ENCODE measurements around the gene OLFM3. TPM values are rescaled to one million over a fixed set of nuclear protein-coding genes. Genes with fewer than 3 reads are reported as not detected.

The OLFM3 gene
- total RNA-seq, 1 donor: not detected

DNA sequence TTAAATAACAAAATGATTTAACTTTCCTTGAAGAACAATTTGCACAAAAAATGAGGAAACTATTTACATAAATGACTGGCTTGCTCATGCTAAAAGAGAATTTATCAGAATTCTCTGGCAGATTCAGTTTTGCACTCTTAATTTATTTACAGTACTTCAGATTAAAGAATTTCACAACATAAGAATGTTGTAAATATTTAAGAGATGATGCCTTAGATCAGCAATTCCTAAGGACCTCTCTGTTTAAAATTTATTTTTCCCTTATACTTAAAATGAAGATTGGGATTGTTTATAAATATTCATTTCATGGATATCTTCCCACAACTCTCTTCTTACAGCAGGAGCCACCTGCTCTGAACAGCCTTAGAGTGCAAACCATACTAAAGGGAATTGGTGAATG lies 120.8 kb downstream of the OLFM3 start:
- TF ChIP-seq, protein P1, sequence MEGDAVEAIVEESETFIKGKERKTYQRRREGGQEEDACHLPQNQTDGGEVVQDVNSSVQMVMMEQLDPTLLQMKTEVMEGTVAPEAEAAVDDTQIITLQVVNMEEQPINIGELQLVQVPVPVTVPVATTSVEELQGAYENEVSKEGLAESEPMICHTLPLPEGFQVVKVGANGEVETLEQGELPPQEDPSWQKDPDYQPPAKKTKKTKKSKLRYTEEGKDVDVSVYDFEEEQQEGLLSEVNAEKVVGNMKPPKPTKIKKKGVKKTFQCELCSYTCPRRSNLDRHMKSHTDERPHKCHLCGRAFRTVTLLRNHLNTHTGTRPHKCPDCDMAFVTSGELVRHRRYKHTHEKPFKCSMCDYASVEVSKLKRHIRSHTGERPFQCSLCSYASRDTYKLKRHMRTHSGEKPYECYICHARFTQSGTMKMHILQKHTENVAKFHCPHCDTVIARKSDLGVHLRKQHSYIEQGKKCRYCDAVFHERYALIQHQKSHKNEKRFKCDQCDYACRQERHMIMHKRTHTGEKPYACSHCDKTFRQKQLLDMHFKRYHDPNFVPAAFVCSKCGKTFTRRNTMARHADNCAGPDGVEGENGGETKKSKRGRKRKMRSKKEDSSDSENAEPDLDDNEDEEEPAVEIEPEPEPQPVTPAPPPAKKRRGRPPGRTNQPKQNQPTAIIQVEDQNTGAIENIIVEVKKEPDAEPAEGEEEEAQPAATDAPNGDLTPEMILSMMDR (IDR thresholded peaks at IDR 0.05; ENCODE audit: insufficient read depth, low read length): no peak
- no peak overlapping the region for H3K4me3 ChIP-seq (ENCODE audit: low read depth, low read length)
- no peak for DNase-seq (ENCODE audit: low read depth)

DNA sequence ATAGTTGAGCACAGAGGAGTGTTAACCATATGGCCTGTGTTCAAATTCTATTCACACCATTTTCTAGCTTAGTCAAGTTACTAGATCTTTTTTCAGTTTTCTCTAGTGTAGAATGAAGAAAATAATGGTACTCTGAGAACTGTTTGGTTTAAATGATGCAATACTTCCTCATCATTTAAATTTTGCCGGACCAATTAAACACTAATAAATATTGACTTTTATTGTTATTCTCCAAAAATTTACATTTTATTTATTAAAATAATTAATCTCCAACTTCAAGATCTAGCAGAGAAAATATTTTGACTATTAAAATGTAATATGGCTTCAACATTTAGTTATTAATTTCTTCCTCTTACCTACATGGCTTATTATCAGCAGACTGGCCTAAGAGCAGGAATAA lies 123.1 kb downstream of the OLFM3 start:
- no peak for DNase-seq (ENCODE audit: low read depth)
- TF ChIP-seq, protein P1 (IDR thresholded peaks at IDR 0.05; ENCODE audit: insufficient read depth, low read length): no peak
- no peak overlapping the region for H3K4me3 ChIP-seq (ENCODE audit: low read depth, low read length)

DNA sequence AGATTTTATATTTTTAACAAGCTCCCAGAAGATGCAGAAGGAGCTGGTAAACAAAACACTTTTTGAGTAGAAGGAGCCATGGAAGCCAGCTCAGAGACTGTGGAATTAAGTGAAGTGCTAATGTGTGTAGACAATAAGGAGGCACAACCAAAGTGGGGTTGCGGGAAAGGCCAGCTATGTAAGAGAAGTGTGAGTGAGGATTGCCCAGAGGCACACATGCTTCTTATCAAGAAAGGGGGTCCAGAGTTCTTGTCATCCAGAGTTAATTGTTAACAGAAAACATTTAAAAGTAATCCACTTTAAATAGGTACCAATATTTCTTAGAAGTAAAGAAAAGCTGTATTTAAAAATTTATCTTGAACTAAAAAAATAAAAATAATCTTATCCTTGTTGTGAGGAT lies 136.8 kb downstream of the OLFM3 start:
- DNase-seq (ENCODE audit: low read depth): no peak
- no peak overlapping the region for H3K4me3 ChIP-seq (ENCODE audit: low read depth, low read length)
- TF ChIP-seq, protein P1 (IDR thresholded peaks at IDR 0.05; ENCODE audit: insufficient read depth, low read length): no peak

DNA sequence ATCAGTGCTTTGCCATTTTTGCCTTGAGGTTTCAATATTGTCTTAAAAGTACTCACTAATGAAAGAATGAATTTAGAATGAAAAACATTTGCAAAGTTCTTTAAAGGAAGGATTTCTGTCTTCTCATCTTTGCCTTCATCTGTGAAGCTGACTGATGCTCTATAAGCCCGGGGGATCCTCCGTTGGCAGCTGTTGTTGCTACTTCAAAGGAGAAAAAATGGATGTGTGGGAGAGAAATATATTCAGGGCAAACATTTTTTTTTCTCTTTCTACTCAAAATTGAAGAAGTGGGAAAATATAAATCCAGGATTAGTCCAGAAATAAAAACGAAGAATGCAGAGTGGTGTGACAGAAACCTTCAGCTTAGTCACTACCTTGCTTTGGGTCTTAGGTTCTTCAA lies 142.5 kb downstream of the OLFM3 start:
- TF ChIP-seq, protein P1 (IDR thresholded peaks at IDR 0.05; ENCODE audit: insufficient read depth, low read length): no peak
- H3K4me3 ChIP-seq (ENCODE audit: low read depth, low read length): no peak overlapping the region
- no peak for DNase-seq (ENCODE audit: low read depth)

DNA sequence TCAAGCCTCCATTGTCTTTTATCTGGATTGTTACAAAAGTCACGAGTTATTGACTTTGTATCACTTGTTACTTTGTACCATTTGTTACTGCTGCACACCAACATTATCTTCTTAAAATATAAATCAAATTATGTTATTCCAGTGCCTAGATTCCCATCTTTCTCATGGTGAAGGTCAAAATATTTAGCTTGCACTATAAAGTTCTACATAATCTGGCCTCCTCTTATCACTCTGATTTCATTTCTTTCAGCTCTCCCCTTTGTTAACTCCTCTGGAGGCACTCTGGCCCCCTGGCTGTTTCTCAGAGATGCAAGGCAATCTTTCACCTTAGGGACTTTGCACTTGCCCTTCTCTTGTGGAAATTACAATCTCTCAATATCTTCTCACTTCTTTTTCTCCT lies 143.8 kb downstream of the OLFM3 start:
- TF ChIP-seq, protein P1 (IDR thresholded peaks at IDR 0.05; ENCODE audit: insufficient read depth, low read length): no peak
- H3K4me3 ChIP-seq (ENCODE audit: low read depth, low read length): no peak overlapping the region
- no peak for DNase-seq (ENCODE audit: low read depth)

DNA sequence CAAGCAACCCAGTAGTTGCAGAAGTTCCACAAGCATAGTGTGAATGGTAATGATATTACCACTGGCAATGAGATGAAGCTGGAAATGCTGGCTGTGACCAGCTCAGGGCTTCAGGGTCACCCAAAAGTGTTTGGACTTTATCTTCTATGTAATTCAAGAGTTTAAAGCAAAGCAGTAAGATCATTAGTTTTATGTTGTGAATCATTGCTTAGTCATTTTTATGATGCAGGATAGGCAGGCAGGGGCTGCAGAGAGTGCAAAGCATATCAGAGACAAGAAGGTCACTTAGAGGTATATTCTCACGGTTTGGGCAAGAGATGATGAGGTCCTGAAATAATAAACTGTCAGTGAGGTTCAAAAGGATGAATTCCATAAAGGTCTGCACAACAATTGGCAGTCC lies 147.4 kb downstream of the OLFM3 start:
- no peak for DNase-seq (ENCODE audit: low read depth)
- H3K4me3 ChIP-seq (ENCODE audit: low read depth, low read length): no peak overlapping the region
- TF ChIP-seq, protein P1 (IDR thresholded peaks at IDR 0.05; ENCODE audit: insufficient read depth, low read length): no peak

DNA sequence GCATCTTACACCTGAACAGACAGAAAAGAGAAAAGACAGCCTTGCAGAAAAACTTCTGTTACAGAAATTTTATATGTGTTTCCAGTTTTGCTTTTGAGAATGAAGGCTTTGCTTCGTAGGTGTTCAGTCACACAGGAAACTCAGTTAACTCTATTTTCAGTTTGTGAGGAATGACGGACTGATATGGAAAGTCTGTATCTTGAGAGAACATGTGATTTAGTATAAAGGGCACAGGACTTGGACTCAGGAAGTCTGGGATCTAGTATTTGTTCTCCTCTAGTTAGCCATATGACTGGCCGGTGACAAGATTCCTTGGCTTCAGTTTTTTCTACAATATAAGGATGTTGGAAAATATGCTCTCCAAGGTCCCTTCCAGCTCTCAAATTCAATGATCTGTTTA lies 149.1 kb downstream of the OLFM3 start:
- TF ChIP-seq, protein P1 (IDR thresholded peaks at IDR 0.05; ENCODE audit: insufficient read depth, low read length): no peak
- no peak overlapping the region for H3K4me3 ChIP-seq (ENCODE audit: low read depth, low read length)
- DNase-seq (ENCODE audit: low read depth): no peak

Measured in fibroblast of the aortic adventitia (primary cell).